Globus pallidus (tissue), 1 donor: ENCODE results near the gene TMPRSS13.

Experiments used
- DNase-seq: peaks from one replicate; pipeline ENCODE4 v3.0.0-alpha.2; 2015; ENCODE audit warnings: low spot score

TMPRSS13 gene

GRCh38 chr11:117888139-117888566, 41.0 kb downstream of the TMPRSS13 start:
- DNase-seq: no peak

- no peak for DNase-seq
Observed at GRCh38 chr11:117887431-117888138, 41.6 kb downstream of the TMPRSS13 start.

GRCh38 chr11:117885777-117886176, 43.4 kb downstream of the TMPRSS13 start:
- DNase-seq: no peak

- no peak for DNase-seq
Observed at GRCh38 chr11:117884994-117885393, 44.2 kb downstream of the TMPRSS13 start.

GRCh38 chr11:117883063-117883462, 46.1 kb downstream of the TMPRSS13 start:
- no peak for DNase-seq

- DNase-seq: no peak
Observed at GRCh38 chr11:117882311-117882905, 46.8 kb downstream of the TMPRSS13 start.

GRCh38 chr11:117881217-117881616, 48.0 kb downstream of the TMPRSS13 start:
- DNase-seq: no peak

- DNase-seq: no peak
Observed at GRCh38 chr11:117879516-117880480, 49.4 kb downstream of the TMPRSS13 start.

- no peak for DNase-seq
Observed at GRCh38 chr11:117878939-117879475, 50.2 kb downstream of the TMPRSS13 start.

- DNase-seq: no peak
Observed at GRCh38 chr11:117878314-117878938, 50.8 kb downstream of the TMPRSS13 start.

- no peak for DNase-seq
Observed at GRCh38 chr11:117877120-117877784, 52.0 kb downstream of the TMPRSS13 start.

GRCh38 chr11:117876341-117877119, 52.7 kb downstream of the TMPRSS13 start, which contains the start of gene FXYD6:
TSS of gene FXYD6 (minus strand) at chr11:117876658. CDS start at chr11:117842776, 33,882 bp downstream.
- DNase-seq: no peak

GRCh38 chr11:117876059-117876340, 53.2 kb downstream of the TMPRSS13 start:
- no peak for DNase-seq

- DNase-seq: no peak
Observed at GRCh38 chr11:117875382-117876058, 53.7 kb downstream of the TMPRSS13 start.

- no peak for DNase-seq
Observed at GRCh38 chr11:117874910-117875381, 54.3 kb downstream of the TMPRSS13 start.

GRCh38 chr11:117874253-117874909, 54.8 kb downstream of the TMPRSS13 start:
- DNase-seq: no peak

GRCh38 chr11:117873828-117874125, 55.4 kb downstream of the TMPRSS13 start:
- DNase-seq: no peak

- DNase-seq: no peak
Observed at GRCh38 chr11:117872975-117873827, 56.0 kb downstream of the TMPRSS13 start.
